Measurements from ENCODE around the gene ERGIC3. TPM values are rescaled to one million over a fixed set of nuclear protein-coding genes. Genes with fewer than 3 reads are reported as not detected.

The ERGIC3 gene
- total and polyA plus RNA-seq, 2 of the 13 experiments (the other 11 are each of a cell fraction or from before 2014, with no cell fraction given): 407 to 670 TPM

DNA sequence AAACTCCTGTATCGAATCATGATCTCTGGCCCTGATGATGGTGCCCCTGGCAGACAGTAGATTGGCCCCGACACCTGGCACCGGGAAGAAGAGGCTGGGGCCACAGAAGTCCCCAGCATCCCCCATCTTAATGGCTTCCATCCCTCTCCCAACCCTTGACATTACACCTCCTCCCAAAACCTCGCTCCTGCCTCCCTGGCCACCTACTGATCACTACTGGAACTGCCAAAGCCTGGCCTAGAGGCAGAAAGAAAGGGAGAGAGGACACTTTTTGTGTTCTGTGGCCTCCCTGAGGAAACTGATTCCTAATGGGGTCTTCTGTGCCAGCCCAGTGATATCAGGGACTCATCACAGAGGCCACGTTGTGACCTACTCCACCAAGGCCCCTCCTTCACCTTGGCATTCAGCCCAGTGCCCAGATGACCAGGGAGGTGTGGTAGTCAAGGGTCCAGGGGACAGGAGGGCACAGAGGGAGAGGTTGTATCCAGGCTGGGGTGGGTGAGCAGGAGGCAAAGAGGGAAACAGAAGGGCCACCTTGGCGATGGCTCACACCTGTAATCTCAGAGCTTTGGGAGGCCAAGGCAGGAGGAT, 18.5 kb upstream of the ERGIC3 start (continued):
- no peak for TF ChIP-seq ZNF512B (CRISPR knock-in tag; IDR thresholded peaks at IDR 0.05; ENCODE audit: borderline replicate concordance)
- TF ChIP-seq ZNF10 (CRISPR knock-in tag; IDR thresholded peaks at IDR 0.05; ENCODE audit: borderline replicate concordance, low read depth): no peak
- TF ChIP-seq ZNF598 (CRISPR knock-in tag; IDR thresholded peaks at IDR 0.05; ENCODE audit: borderline replicate concordance): 0 out of 2 replicates have a peak, but pooled peaks have one; percentile 49
- peak; percentile 55 for TF ChIP-seq ZNF883 (CRISPR knock-in tag; IDR thresholded peaks at IDR 0.05; ENCODE audit: not compliant biosample characterization)
- peak; percentile 85; the same call in 1 of the 2 replicates for TF ChIP-seq ZNF33B (CRISPR knock-in tag; IDR thresholded peaks at IDR 0.05)
- TF ChIP-seq, protein P1, sequence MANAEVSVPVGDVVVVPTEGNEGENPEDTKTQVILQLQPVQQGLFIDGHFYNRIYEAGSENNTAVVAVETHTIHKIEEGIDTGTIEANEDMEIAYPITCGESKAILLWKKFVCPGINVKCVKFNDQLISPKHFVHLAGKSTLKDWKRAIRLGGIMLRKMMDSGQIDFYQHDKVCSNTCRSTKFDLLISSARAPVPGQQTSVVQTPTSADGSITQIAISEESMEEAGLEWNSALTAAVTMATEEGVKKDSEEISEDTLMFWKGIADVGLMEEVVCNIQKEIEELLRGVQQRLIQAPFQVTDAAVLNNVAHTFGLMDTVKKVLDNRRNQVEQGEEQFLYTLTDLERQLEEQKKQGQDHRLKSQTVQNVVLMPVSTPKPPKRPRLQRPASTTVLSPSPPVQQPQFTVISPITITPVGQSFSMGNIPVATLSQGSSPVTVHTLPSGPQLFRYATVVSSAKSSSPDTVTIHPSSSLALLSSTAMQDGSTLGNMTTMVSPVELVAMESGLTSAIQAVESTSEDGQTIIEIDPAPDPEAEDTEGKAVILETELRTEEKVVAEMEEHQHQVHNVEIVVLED (CRISPR knock-in tag; IDR thresholded peaks at IDR 0.05; ENCODE audit: borderline replicate concordance): no peak
- TF ChIP-seq LBX2 (CRISPR knock-in tag; IDR thresholded peaks at IDR 0.05; ENCODE audit: borderline replicate concordance): 0 out of 2 replicates have a peak, but pooled peaks have one; percentile 45
- no peak for TF ChIP-seq ZNF784 (CRISPR knock-in tag; IDR thresholded peaks at IDR 0.05; ENCODE audit: borderline replicate concordance)
